HG03469 (cell line): ENCODE data around the gene IFT22.
"Not testable (repeated sequence)": the region's sequence is repeated elsewhere in the genome, so short reads cannot be mapped to it uniquely, and the experiment has no call there.

Experiments used
- ATAC-seq: cut with Tn5 transposase; IDR thresholded peaks from one replicate; pipeline ENCODE4 v1.9.1; 2021; ENCODE audit warnings: mild to moderate bottlenecking, moderate library complexity, moderate number of reproducible peaks; ENCODE audit not compliant: unreplicated experiment

The IFT22 gene

GRCh38 chr7:101278461-101279292 is 42.9 kb downstream of the IFT22 start:
- no peak for ATAC-seq

- no peak for ATAC-seq
Observed at GRCh38 chr7:101277155-101277554, 44.5 kb downstream of the IFT22 start.

- ATAC-seq = no peak
Observed at GRCh38 chr7:101273206-101273605, 48.4 kb downstream of the IFT22 start.

GRCh38 chr7:101271021-101271420 is 50.6 kb downstream of the IFT22 start:
- ATAC-seq = no peak

GRCh38 chr7:101269664-101270063 is 51.9 kb downstream of the IFT22 start:
- no peak for ATAC-seq

DNA sequence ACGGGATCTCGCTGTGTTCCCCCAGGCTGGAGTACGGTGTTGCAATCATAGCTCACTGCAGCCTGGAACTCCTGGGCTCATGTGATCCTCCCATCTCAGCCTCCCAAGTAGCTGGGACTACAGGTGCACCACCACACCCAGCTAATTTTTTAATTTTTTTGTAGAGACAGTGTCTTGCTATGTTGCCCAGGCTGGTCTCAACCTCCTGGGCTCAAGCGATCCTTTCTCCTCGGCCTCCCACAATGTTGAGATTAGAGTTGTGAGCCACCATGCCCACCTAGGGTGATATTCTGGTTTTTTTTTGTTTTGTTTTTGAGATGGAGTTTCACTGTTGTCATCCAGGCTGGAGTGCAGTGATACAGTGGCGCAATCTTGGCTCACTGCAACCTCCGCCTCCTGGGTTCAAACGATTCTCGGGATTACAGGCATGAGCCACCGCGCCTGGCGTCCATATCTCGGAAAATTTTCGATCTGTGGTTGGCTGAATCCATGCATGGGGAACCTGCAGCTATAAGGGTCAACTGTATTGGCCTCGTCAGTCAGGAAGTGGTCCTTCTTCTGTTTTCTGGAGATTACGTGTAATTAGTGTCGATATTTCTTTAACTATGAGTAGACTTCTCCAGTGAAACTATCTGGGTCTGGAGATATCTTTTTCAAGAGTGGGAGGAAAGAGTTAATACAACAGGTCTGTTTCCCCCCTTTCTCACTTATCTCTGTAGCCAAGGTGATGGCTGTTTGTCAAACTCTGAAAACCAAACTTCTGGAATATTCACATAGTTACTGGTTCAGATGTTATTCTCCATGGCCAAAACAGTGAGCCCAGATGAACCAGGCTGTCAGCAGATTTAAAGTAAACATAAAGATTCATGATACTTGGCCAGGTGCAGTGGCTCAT is 55.7 kb downstream of the IFT22 start:
- no peak for ATAC-seq

DNA sequence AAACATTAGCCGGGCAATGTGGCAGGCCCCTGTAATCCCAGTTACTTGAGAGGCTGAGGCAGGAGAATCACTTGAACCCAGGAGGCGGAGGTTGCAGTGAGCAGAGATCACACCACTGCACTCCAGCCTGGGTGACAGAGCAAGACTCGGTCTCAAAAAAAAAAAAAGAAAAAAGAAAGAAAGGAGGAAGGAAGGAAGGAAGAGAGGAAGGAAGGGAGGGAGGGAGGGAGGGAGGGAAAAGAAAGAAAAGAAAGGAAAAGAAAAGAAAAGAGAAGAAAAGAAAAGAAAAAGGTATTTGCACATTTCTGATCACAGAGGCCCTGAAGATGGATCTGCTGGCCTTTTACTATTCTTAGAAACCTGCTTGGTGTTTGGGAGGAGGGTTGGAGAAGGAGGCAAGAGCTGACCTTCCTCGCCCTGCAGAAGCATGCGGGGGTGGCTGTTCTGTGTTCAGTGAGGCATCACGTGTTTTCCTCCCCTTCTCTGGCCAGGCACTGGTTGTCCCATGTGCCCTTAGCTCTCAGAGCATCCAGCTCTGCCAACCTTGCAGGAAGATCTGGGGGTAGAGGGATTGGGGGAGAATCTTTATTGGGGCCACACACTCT is 57.4 kb downstream of the IFT22 start:
- not testable (repeated sequence) for ATAC-seq
